K562 (cell line): ENCODE results near the gene CAPN2. TPM values are rescaled to one million over a fixed set of nuclear protein-coding genes. Genes with fewer than 3 reads are reported as not detected.

Experiments used
- CBFA2T3 ChIP-seq: fragments of 450-650 bp; IDR thresholded peaks from 2 replicates; pipeline ENCODE4 v1.6.1; 2017
- ESRRB ChIP-seq: fragments of 250-450 bp; sonication (Bioruptor Pico); IDR thresholded peaks from 2 replicates; pipeline ENCODE4 v1.5.0; 2020; ENCODE audit warnings: mild to moderate bottlenecking, moderate library complexity, borderline replicate concordance
- FOXP4 ChIP-seq: sonication (generic); formaldehyde crosslinking; IDR thresholded peaks from 2 replicates; pipeline ENCODE4 v1.8.0; 2022; ENCODE audit warnings: mild to moderate bottlenecking, missing genetic modification reagents, borderline replicate concordance
- GTF2B ChIP-seq: IDR thresholded peaks from 2 replicates; pipeline ENCODE4 v1.6.1; 2011; ENCODE audit not compliant: insufficient read length; ENCODE audit errors: extremely low read depth
- RAD51 ChIP-seq: fragments of 450-650 bp; IDR thresholded peaks from 2 replicates; pipeline ENCODE4 v1.7.1; 2016; ENCODE audit warnings: low read depth, mild to moderate bottlenecking, borderline replicate concordance
- REST ChIP-seq, 2 experiments: fragments of 450-650 bp; formaldehyde crosslinking in 1 of 2; IDR thresholded peaks; 2 replicates each; pipeline versions ENCODE4 v1.4.0 to v1.6.1; 2014 to 2020; ENCODE audit warnings: mild to moderate bottlenecking in 2 of 2, borderline replicate concordance in 1 of 2, low read depth in 1 of 2
- SFPQ ChIP-seq: fragments of 200-400 bp; formaldehyde crosslinking; IDR thresholded peaks from 2 replicates; pipeline ENCODE4 v1.6.1; 2017; ENCODE audit warnings: mild to moderate bottlenecking, low read depth, low read length, moderate library complexity
- SMC3 ChIP-seq: conservative IDR thresholded peaks from 2 replicates; pipeline ENCODE4 v1.6.1; 2011; ENCODE audit warnings: low read depth, low read length, improper control_type of control experiment; ENCODE audit not compliant: insufficient read depth
- XRCC4 ChIP-seq: IDR thresholded peaks from one replicate; pipeline ENCODE4 v1.6.1; 2011; ENCODE audit not compliant: insufficient read depth, insufficient read length; ENCODE audit errors: extremely low read depth
- ZEB2 ChIP-seq: fragments of 450-650 bp; IDR thresholded peaks from 2 replicates; pipeline ENCODE4 v1.6.1; 2016
- ZNF143 ChIP-seq: sonication (generic); formaldehyde crosslinking; IDR thresholded peaks from 2 replicates; pipeline ENCODE4 v1.9.0; 2022; ENCODE audit warnings: mild to moderate bottlenecking, missing genetic modification reagents
- ZNF551 ChIP-seq: fragments of 250-450 bp; sonication (Bioruptor Pico); IDR thresholded peaks from 2 replicates; pipeline ENCODE4 v1.5.0; 2021; ENCODE audit warnings: mild to moderate bottlenecking, moderate library complexity
- ZNF717 ChIP-seq: fragments of 250-450 bp; sonication (Bioruptor Pico); IDR thresholded peaks from 2 replicates; pipeline ENCODE4 v1.5.0; 2021
- polyA plus RNA-seq, 8 experiments: library from polyadenylated mRNA; depleted of rRNA in 4 of 8; stranded (reverse) in 5 of 8; unstranded in 3 of 8; fragments of >200 nt; fragmentation: Nextera tagmentation in 2 of 8; fragmentation: Illumina TruSeq in 1 of 8; extraction: Ambion mirVana in 2 of 8; extraction: Trizol in 1 of 8; gene quantifications; 2 replicates each; pipeline versions ENCODE4 v1.2.1 to v1.2.3, GENCODE V29; 2011 to 2014; ENCODE audit warnings: inconsistent platforms in 1 of 8, missing spikeins in 1 of 8
- total RNA-seq, 7 experiments: library from RNA; depleted of rRNA in 6 of 7; stranded (reverse); fragments of >200 nt in 6 of 7; fragmentation: Illumina TruSeq in 2 of 7; extraction: Trizol in 2 of 7; gene quantifications; 2 replicates each; pipeline versions ENCODE4 v1.2.1 to v1.2.3, GENCODE V29; 2011 to 2021; ENCODE audit warnings: low replicate concordance in 1 of 7

The CAPN2 gene
- total and polyA plus RNA-seq, 9 of the 15 experiments (the other 6 are each of a cell fraction or from before 2014, with no cell fraction given), result 24.6 to 157 (median 101) TPM

GRCh38 chr1:223776075-223776814 is 63.9 kb downstream of the CAPN2 start (continued):
- TF ChIP-seq REST (IDR thresholded peaks at IDR 0.05; ENCODE audit: borderline replicate concordance), result peak; percentile 89
- peak; percentile 36; the same call in 1 of the 2 replicates for TF ChIP-seq REST (CRISPR knock-in tag; IDR thresholded peaks at IDR 0.05; ENCODE audit: low read depth)
- no peak; the same call in 1 of the 2 replicates for TF ChIP-seq RAD51
- 0 out of 2 replicates have a peak, but pooled peaks have one; percentile 74 for TF ChIP-seq FOXP4 (CRISPR knock-in tag)
- peak; percentile 50; the same call in 1 of the 2 replicates for TF ChIP-seq ZNF717 (CRISPR knock-in tag)
- no peak for TF ChIP-seq ZNF551 (CRISPR knock-in tag)
- no peak for TF ChIP-seq XRCC4
- no peak for TF ChIP-seq ZNF143 (CRISPR knock-in tag)
- no peak for TF ChIP-seq SMC3
- TF ChIP-seq ZEB2, result peak; percentile 93
- peak; percentile 65 for TF ChIP-seq CBFA2T3
- TF ChIP-seq GTF2B, result no peak
- 0 out of 2 replicates have a peak, but pooled peaks have one; percentile 25 for TF ChIP-seq ESRRB (CRISPR knock-in tag)
- no peak for TF ChIP-seq SFPQ
